Mesenchymal stem cell (in vitro differentiated cells and primary cell): ENCODE data around the gene PLXDC2.

Experiments
- DNase-seq: peaks from one replicate; pipeline ENCODE4 v3.0.0-alpha.2; 2013
- H2AFZ ChIP-seq: one replicate; pipeline ENCODE4 v1.6.1; 2013; ENCODE audit warnings: low read depth, mild to moderate bottlenecking, control low read depth, inconsistent platforms, low read length, moderate library complexity
- H2AK5ac ChIP-seq: 2 replicates; pipeline ENCODE4 v1.6.1; 2013; ENCODE audit warnings: low read length, moderate library complexity, mild to moderate bottlenecking, inconsistent platforms; ENCODE audit not compliant: severe bottlenecking
- H2BK120ac ChIP-seq: one replicate; pipeline ENCODE4 v1.6.1; 2013; ENCODE audit warnings: low read depth, mild to moderate bottlenecking, inconsistent platforms, low read length, moderate library complexity
- H2BK12ac ChIP-seq, 2 experiments: one replicate each; pipeline ENCODE4 v1.6.1; 2013; ENCODE audit warnings: inconsistent platforms in 2 of 2, low read length in 2 of 2, mild to moderate bottlenecking in 2 of 2, moderate library complexity in 2 of 2, control low read depth in 1 of 2
- H2BK15ac ChIP-seq: one replicate; pipeline ENCODE4 v1.6.1; 2013; ENCODE audit warnings: mild to moderate bottlenecking, low read depth, inconsistent platforms; ENCODE audit not compliant: poor library complexity, severe bottlenecking
- H2BK5ac ChIP-seq: 2 replicates; pipeline ENCODE4 v1.6.1; 2013; ENCODE audit warnings: low read depth, mild to moderate bottlenecking, low read length, control low read depth, inconsistent platforms; ENCODE audit not compliant: poor library complexity, severe bottlenecking
- H3K14ac ChIP-seq, 2 experiments: one replicate each; pipeline ENCODE4 v1.6.1; 2013; ENCODE audit warnings: inconsistent platforms in 2 of 2, low read length in 2 of 2, control low read depth in 1 of 2, mild to moderate bottlenecking in 1 of 2, moderate library complexity in 1 of 2
- H3K18ac ChIP-seq, 2 experiments: one replicate each; pipeline ENCODE4 v1.6.1; 2013; ENCODE audit warnings: inconsistent platforms in 2 of 2, low read length in 2 of 2, control low read depth in 1 of 2, low read depth in 1 of 2, mild to moderate bottlenecking in 1 of 2
- H3K23ac ChIP-seq, 2 experiments: one replicate each; pipeline ENCODE4 v1.6.1; 2013; ENCODE audit warnings: inconsistent platforms in 2 of 2, low read length in 2 of 2, mild to moderate bottlenecking in 2 of 2, moderate library complexity in 2 of 2, control low read depth in 1 of 2
- H3K27ac ChIP-seq: 2 replicates; pipeline ENCODE4 v1.5.1; 2013; ENCODE audit warnings: mild to moderate bottlenecking, moderate library complexity, low read length, control low read depth, inconsistent platforms; ENCODE audit not compliant: poor library complexity, severe bottlenecking
- H3K27me3 ChIP-seq, 2 experiments: 2 replicates each; pipeline versions ENCODE4 v1.6.1 to v1.7.0; 2013; ENCODE audit warnings: low read length in 2 of 2, mild to moderate bottlenecking in 2 of 2, moderate library complexity in 2 of 2, control low read depth in 1 of 2, inconsistent platforms in 1 of 2; ENCODE audit not compliant: control insufficient read depth in 1 of 2, insufficient read depth in 1 of 2
- H3K36me3 ChIP-seq, 2 experiments: 2 replicates each; pipeline versions ENCODE4 v1.6.1 to v1.7.0; 2013; ENCODE audit warnings: low read length in 2 of 2, control low read depth in 1 of 2, inconsistent platforms in 1 of 2, low read depth in 1 of 2, mild to moderate bottlenecking in 1 of 2; ENCODE audit not compliant: insufficient read depth in 2 of 2, control insufficient read depth in 1 of 2
- H3K4ac ChIP-seq, 2 experiments: one replicate each; pipeline ENCODE4 v1.6.1; 2013; ENCODE audit warnings: inconsistent platforms in 2 of 2, low read length in 2 of 2, mild to moderate bottlenecking in 2 of 2, moderate library complexity in 2 of 2, control low read depth in 1 of 2, low read depth in 1 of 2
- H3K4me1 ChIP-seq: 2 replicates; pipeline ENCODE4 v1.6.1; 2013; ENCODE audit warnings: low read depth, low read length, control low read depth; ENCODE audit not compliant: control insufficient read depth, insufficient read depth
- H3K4me2 ChIP-seq: 2 replicates; pipeline ENCODE4 v1.6.1; 2013; ENCODE audit warnings: low read length, mild to moderate bottlenecking, inconsistent platforms; ENCODE audit not compliant: poor library complexity, severe bottlenecking
- H3K4me3 ChIP-seq, 2 experiments: 2 replicates each; pipeline versions ENCODE4 v1.5.1 to v1.7.0; 2013; ENCODE audit warnings: low read length in 2 of 2, mild to moderate bottlenecking in 2 of 2, control low read depth in 1 of 2, low read depth in 1 of 2; ENCODE audit not compliant: insufficient read depth in 1 of 2
- H3K79me1 ChIP-seq: replicated peaks from 2 replicates; pipeline ENCODE4 v1.6.1; 2013; ENCODE audit warnings: mild to moderate bottlenecking, control low read depth, low read length, inconsistent platforms; ENCODE audit not compliant: poor library complexity, severe bottlenecking
- H3K9ac ChIP-seq: 2 replicates; pipeline ENCODE4 v1.7.0; 2013; ENCODE audit warnings: mild to moderate bottlenecking, low read length, moderate library complexity
- H3K9me3 ChIP-seq: 2 replicates; pipeline ENCODE4 v1.7.0; 2013; ENCODE audit warnings: mild to moderate bottlenecking, low read length; ENCODE audit not compliant: control insufficient read depth
- H4K8ac ChIP-seq: one replicate; pipeline ENCODE4 v1.6.1; 2013; ENCODE audit warnings: inconsistent platforms, mild to moderate bottlenecking, low read length, moderate library complexity
- H4K91ac ChIP-seq: one replicate; pipeline ENCODE4 v1.6.1; 2013; ENCODE audit warnings: mild to moderate bottlenecking, low read length, inconsistent platforms
- WGBS: methylation state at CpG from one replicate; pipeline ENCODE4 v1.1.7; 2013; ENCODE audit warnings: mixed read lengths; 5-methylcytosine and 5-hydroxymethylcytosine counted together

PLXDC2 gene

DNA sequence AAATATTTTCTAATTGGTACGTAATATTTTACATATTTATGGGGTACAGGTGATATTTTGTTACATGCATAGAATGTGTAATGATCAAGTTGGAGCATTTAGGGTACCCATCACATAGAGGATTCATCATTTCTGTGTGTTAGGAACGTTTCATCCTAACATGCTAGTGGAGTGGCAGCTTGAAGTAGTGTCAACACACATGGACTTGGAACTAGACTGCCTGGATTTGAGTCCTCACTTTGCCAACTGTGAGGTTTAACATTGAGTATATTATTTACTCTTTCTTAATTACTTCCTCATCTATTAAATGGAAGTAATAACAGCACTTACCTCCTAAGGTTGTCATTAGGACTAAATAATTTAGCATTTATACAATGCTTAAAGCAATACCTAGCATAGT is 241.9 kb downstream of the PLXDC2 start:
- H3K14ac ChIP-seq = no peak overlapping the region
- H4K8ac ChIP-seq = no peak overlapping the region
- no peaks in the 10 kb centered on the region for H3K4me1 ChIP-seq
- 90% methylated on average over 2 of the region's 2 CpGs for WGBS
- no peak overlapping the region for H3K4ac ChIP-seq
- no peak overlapping the region for H3K9ac ChIP-seq
- H3K27ac ChIP-seq = no peak overlapping the region
- H2BK12ac ChIP-seq = no peak overlapping the region
- no peak overlapping the region for H3K23ac ChIP-seq
- DNase-seq = no peak
- no peak overlapping the region for H2BK5ac ChIP-seq
- no peak overlapping the region for H4K91ac ChIP-seq
- H3K27me3 ChIP-seq = no peaks in the 10 kb centered on the region
- H2BK120ac ChIP-seq = no peak overlapping the region
- no peak overlapping the region for H2BK15ac ChIP-seq
- no peak overlapping the region for H3K18ac ChIP-seq
- H3K4me2 ChIP-seq = no peak overlapping the region
- H3K79me1 ChIP-seq = no peaks in the 10 kb centered on the region
- no peak overlapping the region for H3K4me3 ChIP-seq
- no peak overlapping the region for H2AFZ ChIP-seq
- H2AK5ac ChIP-seq = no peak overlapping the region
- no peaks in the 10 kb centered on the region for H3K36me3 ChIP-seq
- H3K9me3 ChIP-seq = peaks cover 4% of the 10 kb centered on the region

DNA sequence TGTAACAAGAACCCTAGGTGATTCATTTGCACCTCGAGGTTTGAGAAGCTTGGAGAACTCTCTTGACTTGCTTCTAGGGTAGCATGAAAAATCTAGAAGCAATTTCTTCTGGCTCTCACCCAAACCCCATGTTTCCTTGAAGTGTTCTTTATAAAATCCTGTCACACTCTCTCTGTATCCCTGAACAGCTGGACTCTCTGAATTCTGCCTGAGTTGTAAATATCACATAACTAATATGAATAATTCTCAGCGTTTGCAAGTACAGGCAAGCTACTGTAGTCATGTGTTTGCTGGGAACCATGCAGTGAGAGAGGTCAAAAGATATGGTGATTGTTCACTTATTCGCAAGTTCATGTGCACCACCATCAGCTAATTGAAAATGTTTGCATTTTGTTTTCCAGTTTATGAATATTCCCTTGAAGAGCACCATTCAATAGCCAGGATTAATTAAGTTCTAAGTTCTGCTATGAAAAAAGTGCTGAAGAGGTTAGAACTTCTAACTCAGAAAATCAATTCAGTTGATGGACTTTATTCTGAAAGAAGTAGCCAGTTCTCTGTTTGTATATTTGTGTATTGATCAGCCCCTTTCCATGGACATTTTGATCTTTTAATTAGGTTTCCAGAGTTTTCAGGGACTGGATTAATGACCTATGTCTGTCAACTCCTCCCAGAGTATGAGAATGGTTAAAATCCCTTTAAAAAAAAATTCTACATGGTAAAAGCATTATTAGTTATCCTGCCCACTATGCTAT is 243.0 kb downstream of the PLXDC2 start:
- no peak overlapping the region for H3K9ac ChIP-seq
- no peak overlapping the region for H2BK5ac ChIP-seq
- H3K14ac ChIP-seq = no peak overlapping the region
- no peaks in the 10 kb centered on the region for H3K36me3 ChIP-seq
- H3K18ac ChIP-seq = no peak overlapping the region
- peaks cover 4% of the 10 kb centered on the region for H3K9me3 ChIP-seq
- 67% methylated on average over 3 of the region's 3 CpGs for WGBS
- H3K23ac ChIP-seq = no peak overlapping the region
- H2BK15ac ChIP-seq = no peak overlapping the region
- H2AK5ac ChIP-seq = no peak overlapping the region
- H4K8ac ChIP-seq = no peak overlapping the region
- H3K79me1 ChIP-seq = no peaks in the 10 kb centered on the region
- no peak overlapping the region for H3K4ac ChIP-seq
- no peak overlapping the region for H3K4me3 ChIP-seq
- no peak overlapping the region for H2BK120ac ChIP-seq
- no peak overlapping the region for H3K27ac ChIP-seq
- no peaks in the 10 kb centered on the region for H3K27me3 ChIP-seq
- no peak overlapping the region for H2BK12ac ChIP-seq
- H2AFZ ChIP-seq = no peak overlapping the region
- no peak overlapping the region for H4K91ac ChIP-seq
- no peak overlapping the region for H3K4me2 ChIP-seq
- H3K4me1 ChIP-seq = no peaks in the 10 kb centered on the region
- no peak for DNase-seq

DNA sequence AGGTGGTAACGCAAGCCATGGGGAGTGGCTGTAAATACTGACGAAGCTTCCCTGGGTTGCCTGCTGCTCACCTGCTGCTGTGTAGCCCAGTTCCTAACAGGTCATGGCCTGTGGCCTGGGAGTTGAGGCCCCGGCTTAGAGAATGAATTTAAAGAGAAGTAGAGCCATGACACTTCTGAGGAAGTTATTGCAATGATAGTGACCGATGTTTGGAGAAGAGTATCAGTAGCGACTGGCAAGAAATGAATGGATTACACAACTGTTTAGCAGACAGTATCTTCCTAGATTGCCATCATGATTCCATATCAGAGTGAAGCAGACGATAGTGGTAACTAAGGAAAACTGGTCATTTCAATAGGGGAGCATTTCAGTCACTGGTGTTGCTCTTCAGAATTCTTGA is 249.6 kb downstream of the PLXDC2 start:
- no peak overlapping the region for H3K27ac ChIP-seq
- no peak overlapping the region for H4K91ac ChIP-seq
- H3K14ac ChIP-seq = no peak overlapping the region
- H2BK120ac ChIP-seq = no peak overlapping the region
- no peaks in the 10 kb centered on the region for H3K27me3 ChIP-seq
- H3K18ac ChIP-seq = no peak overlapping the region
- H2BK12ac ChIP-seq = no peak overlapping the region
- H3K4ac ChIP-seq = no peak overlapping the region
- H3K4me3 ChIP-seq = no peak overlapping the region
- H2BK5ac ChIP-seq = no peak overlapping the region
- H3K4me2 ChIP-seq = no peak overlapping the region
- peaks cover 9% of the 10 kb centered on the region for H3K9me3 ChIP-seq
- no peaks in the 10 kb centered on the region for H3K79me1 ChIP-seq
- H2AFZ ChIP-seq = no peak overlapping the region
- no peaks in the 10 kb centered on the region for H3K36me3 ChIP-seq
- H2BK15ac ChIP-seq = no peak overlapping the region
- H2AK5ac ChIP-seq = no peak overlapping the region
- no peak overlapping the region for H4K8ac ChIP-seq
- 95% methylated on average over 6 of the region's 6 CpGs for WGBS
- H3K9ac ChIP-seq = no peak overlapping the region
- DNase-seq = no peak
- no peak overlapping the region for H3K23ac ChIP-seq
- no peaks in the 10 kb centered on the region for H3K4me1 ChIP-seq

DNA sequence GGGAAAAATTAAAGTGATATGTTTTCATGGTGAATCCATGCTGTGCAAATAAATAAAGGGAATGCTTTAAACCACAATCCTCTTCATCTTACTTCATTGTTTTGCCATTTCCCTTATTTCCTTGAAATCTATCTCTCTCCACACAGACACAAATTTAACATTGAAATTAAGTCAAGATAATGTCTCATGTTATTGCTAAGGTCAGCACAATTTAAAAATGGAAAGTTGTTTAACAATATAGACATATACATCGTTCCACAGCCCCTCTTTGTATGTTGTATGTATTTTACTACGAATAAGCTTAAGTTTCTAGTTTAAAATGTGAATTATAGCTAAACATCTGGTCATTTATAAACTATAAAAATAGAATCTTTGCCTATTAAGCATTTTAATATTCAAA is 256.9 kb downstream of the PLXDC2 start:
- no peak overlapping the region for H2BK5ac ChIP-seq
- H4K91ac ChIP-seq = no peak overlapping the region
- H3K4me1 ChIP-seq = no peaks in the 10 kb centered on the region
- H3K4me2 ChIP-seq = no peak overlapping the region
- H2BK12ac ChIP-seq = no peak overlapping the region
- no peak overlapping the region for H2AFZ ChIP-seq
- no peak overlapping the region for H3K18ac ChIP-seq
- H3K9ac ChIP-seq = no peak overlapping the region
- WGBS = no CpG with 5 or more reads among the region's 2 CpGs
- H3K4me3 ChIP-seq = no peak overlapping the region
- H2AK5ac ChIP-seq = no peak overlapping the region
- H3K9me3 ChIP-seq = peaks cover 9% of the 10 kb centered on the region
- no peaks in the 10 kb centered on the region for H3K79me1 ChIP-seq
- no peak overlapping the region for H2BK120ac ChIP-seq
- no peak overlapping the region for H3K14ac ChIP-seq
- DNase-seq = no peak
- H3K23ac ChIP-seq = no peak overlapping the region
- no peaks in the 10 kb centered on the region for H3K36me3 ChIP-seq
- no peaks in the 10 kb centered on the region for H3K27me3 ChIP-seq
- no peak overlapping the region for H2BK15ac ChIP-seq
- no peak overlapping the region for H3K27ac ChIP-seq
- no peak overlapping the region for H4K8ac ChIP-seq
- H3K4ac ChIP-seq = no peak overlapping the region
